K562 (cell line): ENCODE results near the gene RASSF3. TPM values are rescaled to one million over a fixed set of nuclear protein-coding genes. Genes with fewer than 3 reads are reported as not detected.

Experiments used
- ATAC-seq: fragments of 200-7000 bp; cut with Tn5 transposase; 3 replicates; pipeline ENCODE4 v1.9.1; 2020; ENCODE audit warnings: moderate library complexity
- BruUV-seq: library from RNA; stranded (reverse); fragments of 400-500 nt; replicated peaks from 2 replicates; lab custom pipeline; 2021; lab: Mats Ljungman, UMichigan
- CTCF ChIA-PET: fragments of 300-600 bp; formaldehyde crosslinking; extraction: SDS; loops from one replicate; lab custom pipeline; 2021; ENCODE audit warnings: low intra/inter-chr PET ratio; lab: Yijun Ruan, JAX
- POLR2A ChIA-PET: fragments of 300-600, 350-650 bp; sonication (Branson Sonifier 250); formaldehyde crosslinking; extraction: SDS; loops from one replicate; lab custom pipeline; 2021; ENCODE audit warnings: antibody characterized with exemption, inconsistent platforms; lab: Yijun Ruan, JAX
- DNase-seq, 4 experiments: peaks; one replicate each; pipeline versions ENCODE4 v3.0.0 to v3.0.0-alpha.2; 2011 to 2018; ENCODE audit warnings: low spot score in 3 of 4, mixed read lengths in 3 of 4; ENCODE audit errors: extremely low read depth in 1 of 4
- FAIRE-seq: peaks from 2 replicates; lab custom pipeline; 2011; peaks lifted over from hg19 to GRCh38; lab: Jason Lieb, UNC
- H2AFZ ChIP-seq: 2 replicates; pipeline ENCODE4 v1.6.0; 2011; ENCODE audit warnings: low read depth, low read length, control low read depth, inconsistent platforms
- H3K27ac ChIP-seq: fragments of 200-600 bp; 3 replicates; pipeline ENCODE4 v1.8.0; 2011; ENCODE audit warnings: low read depth, mild to moderate bottlenecking, control low read depth, inconsistent platforms, low read length, moderate library complexity, mixed read lengths; ENCODE audit errors: extremely low read depth
- H3K27me3 ChIP-seq, 2 experiments: fragments of 300-600 bp in 1 of 2; 2 replicates in 1 of 2; 3 replicates in 1 of 2; pipeline versions ENCODE4 v1.6.0 to v1.8.0; 2011; ENCODE audit warnings: inconsistent platforms in 2 of 2, low read length in 2 of 2, mild to moderate bottlenecking in 1 of 2, mixed read lengths in 1 of 2, moderate library complexity in 1 of 2; ENCODE audit not compliant: control insufficient read depth in 2 of 2, insufficient read depth in 2 of 2
- H3K36me3 ChIP-seq: fragments of 300-600 bp; 3 replicates; pipeline ENCODE4 v1.8.0; 2011; ENCODE audit warnings: mild to moderate bottlenecking, low read length, inconsistent platforms; ENCODE audit not compliant: control insufficient read depth, insufficient read depth
- H3K4me1 ChIP-seq, 2 experiments: fragments of 200-600 bp in 1 of 2; replicated peaks in 1 of 2; 2 replicates in 1 of 2; 3 replicates in 1 of 2; pipeline versions ENCODE4 v1.5.1 to v1.8.0; 2011; ENCODE audit warnings: inconsistent platforms in 2 of 2, low read length in 2 of 2, mild to moderate bottlenecking in 1 of 2, mixed read lengths in 1 of 2, moderate library complexity in 1 of 2; ENCODE audit not compliant: control insufficient read depth in 2 of 2, insufficient read depth in 2 of 2
- H3K4me2 ChIP-seq: 2 replicates; pipeline ENCODE4 v1.6.1; 2011; ENCODE audit warnings: low read length, control low read depth, inconsistent platforms, mixed read lengths; ENCODE audit not compliant: insufficient read depth
- H3K4me3 ChIP-seq: fragments of 200-600 bp; sonication (generic), shearing (Covaris generic); 2 replicates; pipeline ENCODE4 v1.5.1; 2016; ENCODE audit warnings: control low read depth, inconsistent platforms
- H3K79me2 ChIP-seq: fragments of 200-600 bp; 3 replicates; pipeline ENCODE4 v1.8.0; 2011; ENCODE audit warnings: low read length, inconsistent platforms; ENCODE audit not compliant: control insufficient read depth, insufficient read depth
- H3K9ac ChIP-seq, 2 experiments: 2 replicates each; pipeline versions ENCODE4 v1.6.0 to v1.6.1; 2011; ENCODE audit warnings: low read depth in 2 of 2, low read length in 2 of 2, control low read depth in 1 of 2, inconsistent platforms in 1 of 2, mild to moderate bottlenecking in 1 of 2, mixed read lengths in 1 of 2; ENCODE audit not compliant: insufficient read depth in 1 of 2
- H3K9me1 ChIP-seq: one replicate; pipeline ENCODE4 v1.6.0; 2011; ENCODE audit warnings: inconsistent platforms, mild to moderate bottlenecking, low read length, moderate library complexity; ENCODE audit not compliant: control insufficient read depth, insufficient read depth
- H3K9me3 ChIP-seq: replicated peaks from 2 replicates; pipeline ENCODE4 v1.5.1; 2011; ENCODE audit warnings: low read depth, low read length, inconsistent platforms; ENCODE audit not compliant: control insufficient read depth, insufficient read depth
- H4K20me1 ChIP-seq: replicated peaks from 2 replicates; pipeline ENCODE4 v1.6.1; 2011; ENCODE audit warnings: low read length, inconsistent platforms, mixed read lengths; ENCODE audit not compliant: control insufficient read depth, insufficient read depth
- CREB1 ChIP-seq, 2 experiments: sonication (generic) in 1 of 2; formaldehyde crosslinking in 1 of 2; IDR thresholded peaks; 2 replicates each; pipeline versions ENCODE4 v1.6.1 to v1.8.0; 2012 to 2022; ENCODE audit warnings: inconsistent platforms in 1 of 2, mild to moderate bottlenecking in 1 of 2, missing genetic modification reagents in 1 of 2, moderate library complexity in 1 of 2
- HIVEP1 ChIP-seq: fragments of 250-450 bp; sonication (Bioruptor Pico); IDR thresholded peaks from 2 replicates; pipeline ENCODE4 v1.4.0; 2020; ENCODE audit warnings: mild to moderate bottlenecking
- RFX1 ChIP-seq: fragments of 450-650 bp; IDR thresholded peaks from 2 replicates; pipeline ENCODE4 v1.6.1; 2016; ENCODE audit warnings: mild to moderate bottlenecking, moderate library complexity
- TCFL5 ChIP-seq: fragments of 250-450 bp; sonication (Bioruptor Pico); conservative IDR thresholded peaks from 2 replicates; pipeline ENCODE4 v1.6.1; 2021; ENCODE audit warnings: mild to moderate bottlenecking, moderate library complexity, matching md5 sums
- TEAD2 ChIP-seq: fragments of 450-650 bp; IDR thresholded peaks from 2 replicates; pipeline ENCODE4 v1.6.1; 2016; ENCODE audit warnings: missing genetic modification characterization, control low read depth, missing compliant biosample characterization
- TRIM28 ChIP-seq: fragments of 450-650 bp; IDR thresholded peaks from 2 replicates; pipeline ENCODE4 v1.6.1; 2017
- ZNF140 ChIP-seq: fragments of 250-450 bp; sonication (Bioruptor Pico); IDR thresholded peaks from 2 replicates; pipeline ENCODE4 v1.8.0; 2021; ENCODE audit warnings: moderate library complexity, mild to moderate bottlenecking, inconsistent platforms
- WGBS: fragments of 100-300 bp; shearing (Covaris generic); methylation state at CpG from one replicate; pipeline ENCODE4 v1.1.6; 2016; ENCODE audit warnings: low coverage, mixed read lengths; ENCODE audit not compliant: insufficient coverage; ENCODE audit errors: missing lambda C conversion rate; 5-methylcytosine and 5-hydroxymethylcytosine counted together
- in situ Hi-C: fragments of 300-500 bp; cut with MboI; formaldehyde crosslinking; loops from 4 replicates; pipeline ENCODE4 v1.15.0; 2018; ENCODE audit warnings: inconsistent platforms, mixed read lengths
- intact Hi-C: fragments of 100-400 bp; cut with micrococcal nuclease; formaldehyde crosslinking; loops from 2 replicates; pipeline ENCODE4 v1.14.2; 2022
- polyA plus RNA-seq, 8 experiments: library from polyadenylated mRNA; depleted of rRNA in 4 of 8; stranded (reverse) in 5 of 8; unstranded in 3 of 8; fragments of >200 nt; fragmentation: Nextera tagmentation in 2 of 8; fragmentation: Illumina TruSeq in 1 of 8; extraction: Ambion mirVana in 2 of 8; extraction: Trizol in 1 of 8; gene quantifications; 2 replicates each; pipeline versions ENCODE4 v1.2.1 to v1.2.3, GENCODE V29; 2011 to 2014; ENCODE audit warnings: inconsistent platforms in 1 of 8, missing spikeins in 1 of 8
- total RNA-seq, 7 experiments: library from RNA; depleted of rRNA in 6 of 7; stranded (reverse); fragments of >200 nt in 6 of 7; fragmentation: Illumina TruSeq in 2 of 7; extraction: Trizol in 2 of 7; gene quantifications; 2 replicates each; pipeline versions ENCODE4 v1.2.1 to v1.2.3, GENCODE V29; 2011 to 2021; ENCODE audit warnings: low replicate concordance in 1 of 7
- TF ChIP-seq, protein P1 (sequence below): fragments of 450-650 bp; IDR thresholded peaks from 2 replicates; pipeline ENCODE4 v1.6.1; 2016; ENCODE audit warnings: borderline replicate concordance

The RASSF3 gene
- total and polyA plus RNA-seq, 9 of the 15 experiments (the other 6 are each of a cell fraction or from before 2014, with no cell fraction given): 3.7 to 39.2 (median 20.2) TPM

- intact Hi-C loops: no loop called here
- Histone ChIP-seq H3K9me1 (peaks cover 3% of the 10 kb centered on the region), H3K9ac (no peak overlapping the region), H3K27me3 (no peaks in the 10 kb centered on the region), H3K27ac (no peak overlapping the region), H3K4me3 (no peak overlapping the region), H3K36me3 (peaks cover 36% of the 10 kb centered on the region), H2AFZ (no peak overlapping the region), H3K79me2 (no peaks in the 10 kb centered on the region), H3K4me1 (peaks cover 3 to 15% of the 10 kb centered on the region in 2 experiments; a peak in 4 of 5 replicates), H4K20me1 (no peaks in the 10 kb centered on the region), H3K9me3 (no peaks in the 10 kb centered on the region), H3K4me2 (no peak overlapping the region)
- DNase-seq (no peak), ATAC-seq (no peak), FAIRE-seq (no peak)
- no TSS peak for BruUV-seq
- no peak for TF ChIP-seq HIVEP1 (CRISPR knock-in tag)
- no peak for TF ChIP-seq TRIM28
- TF ChIP-seq, protein P1, sequence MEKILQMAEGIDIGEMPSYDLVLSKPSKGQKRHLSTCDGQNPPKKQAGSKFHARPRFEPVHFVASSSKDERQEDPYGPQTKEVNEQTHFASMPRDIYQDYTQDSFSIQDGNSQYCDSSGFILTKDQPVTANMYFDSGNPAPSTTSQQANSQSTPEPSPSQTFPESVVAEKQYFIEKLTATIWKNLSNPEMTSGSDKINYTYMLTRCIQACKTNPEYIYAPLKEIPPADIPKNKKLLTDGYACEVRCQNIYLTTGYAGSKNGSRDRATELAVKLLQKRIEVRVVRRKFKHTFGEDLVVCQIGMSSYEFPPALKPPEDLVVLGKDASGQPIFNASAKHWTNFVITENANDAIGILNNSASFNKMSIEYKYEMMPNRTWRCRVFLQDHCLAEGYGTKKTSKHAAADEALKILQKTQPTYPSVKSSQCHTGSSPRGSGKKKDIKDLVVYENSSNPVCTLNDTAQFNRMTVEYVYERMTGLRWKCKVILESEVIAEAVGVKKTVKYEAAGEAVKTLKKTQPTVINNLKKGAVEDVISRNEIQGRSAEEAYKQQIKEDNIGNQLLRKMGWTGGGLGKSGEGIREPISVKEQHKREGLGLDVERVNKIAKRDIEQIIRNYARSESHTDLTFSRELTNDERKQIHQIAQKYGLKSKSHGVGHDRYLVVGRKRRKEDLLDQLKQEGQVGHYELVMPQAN: no peak
- TF ChIP-seq TEAD2 (tag): no peak
- TF ChIP-seq TCFL5: no peak
- TF ChIP-seq CREB1 (IDR thresholded peaks at IDR 0.05): no peak
- TF ChIP-seq CREB1 (CRISPR knock-in tag; IDR thresholded peaks at IDR 0.05): no peak
- TF ChIP-seq RFX1: no peak
- no peak for TF ChIP-seq ZNF140
- in situ Hi-C loops: no loop called here
- WGBS: 89% methylated on average over 2 of the region's 2 CpGs
- POLR2A ChIA-PET: interaction anchor here (1.0 to 1.2 kb wide), 2 partner anchors 10 to 44 kb away, joined by 3 read pairs; no protein-coding TSS in a partner anchor
- CTCF ChIA-PET: no interaction called here
Measured at GRCh38 chr12:64723630-64724029, 113.3 kb downstream of the RASSF3 start.
